Epithelial cell of esophagus (primary cell): ENCODE results near the gene EFCAB7.

Experiments used
- DNase-seq: peaks from one replicate; pipeline ENCODE4 v3.0.0; 2010; ENCODE audit warnings: low read depth
- H3K4me3 ChIP-seq: 2 replicates; pipeline ENCODE4 v1.5.1; 2011; ENCODE audit warnings: mild to moderate bottlenecking, low read length, control low read depth
- TF ChIP-seq, protein P1 (sequence below): IDR thresholded peaks from 2 replicates; pipeline ENCODE4 v1.5.1; 2011; ENCODE audit warnings: low read depth, mild to moderate bottlenecking, low read length, control low read depth, inconsistent platforms; ENCODE audit not compliant: insufficient read depth; ENCODE audit errors: missing control alignments

The EFCAB7 gene

DNA sequence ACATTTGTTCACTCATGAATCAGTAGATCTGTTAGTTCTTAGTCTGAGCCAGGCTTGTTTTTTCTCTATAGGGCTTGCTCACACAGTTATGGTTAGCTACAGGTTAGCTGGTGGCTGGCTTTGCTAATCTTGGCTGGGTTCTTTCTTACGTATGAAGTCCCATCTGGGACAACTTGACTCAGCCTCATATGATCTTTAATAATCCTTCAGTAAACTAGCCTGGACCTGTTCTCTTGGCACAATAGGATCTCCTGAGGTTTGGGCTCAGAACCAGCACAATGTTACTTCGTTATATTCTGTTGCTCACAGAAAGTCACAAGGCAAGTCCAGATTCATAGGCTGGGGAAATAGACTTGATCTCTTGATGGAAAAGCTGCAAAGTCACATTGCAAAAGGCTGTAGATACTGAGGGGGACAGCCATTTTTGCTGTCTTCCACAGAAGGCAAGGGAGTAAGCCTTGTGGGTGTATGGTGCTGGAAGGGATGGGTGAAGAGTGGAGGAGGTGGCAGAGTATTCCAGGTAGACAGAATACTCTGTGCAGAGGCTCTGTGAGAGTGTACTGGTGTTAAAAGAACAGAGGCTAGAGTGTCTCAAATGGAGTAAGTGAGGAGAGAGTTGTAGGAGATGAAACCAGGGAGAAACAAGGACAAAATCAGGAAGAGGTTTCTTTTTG, 24.4 kb downstream of the EFCAB7 start:
- DNase-seq, result peak; percentile 95
- H3K4me3 ChIP-seq, result no peak overlapping the region
- TF ChIP-seq, protein P1, sequence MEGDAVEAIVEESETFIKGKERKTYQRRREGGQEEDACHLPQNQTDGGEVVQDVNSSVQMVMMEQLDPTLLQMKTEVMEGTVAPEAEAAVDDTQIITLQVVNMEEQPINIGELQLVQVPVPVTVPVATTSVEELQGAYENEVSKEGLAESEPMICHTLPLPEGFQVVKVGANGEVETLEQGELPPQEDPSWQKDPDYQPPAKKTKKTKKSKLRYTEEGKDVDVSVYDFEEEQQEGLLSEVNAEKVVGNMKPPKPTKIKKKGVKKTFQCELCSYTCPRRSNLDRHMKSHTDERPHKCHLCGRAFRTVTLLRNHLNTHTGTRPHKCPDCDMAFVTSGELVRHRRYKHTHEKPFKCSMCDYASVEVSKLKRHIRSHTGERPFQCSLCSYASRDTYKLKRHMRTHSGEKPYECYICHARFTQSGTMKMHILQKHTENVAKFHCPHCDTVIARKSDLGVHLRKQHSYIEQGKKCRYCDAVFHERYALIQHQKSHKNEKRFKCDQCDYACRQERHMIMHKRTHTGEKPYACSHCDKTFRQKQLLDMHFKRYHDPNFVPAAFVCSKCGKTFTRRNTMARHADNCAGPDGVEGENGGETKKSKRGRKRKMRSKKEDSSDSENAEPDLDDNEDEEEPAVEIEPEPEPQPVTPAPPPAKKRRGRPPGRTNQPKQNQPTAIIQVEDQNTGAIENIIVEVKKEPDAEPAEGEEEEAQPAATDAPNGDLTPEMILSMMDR, result no peak

DNA sequence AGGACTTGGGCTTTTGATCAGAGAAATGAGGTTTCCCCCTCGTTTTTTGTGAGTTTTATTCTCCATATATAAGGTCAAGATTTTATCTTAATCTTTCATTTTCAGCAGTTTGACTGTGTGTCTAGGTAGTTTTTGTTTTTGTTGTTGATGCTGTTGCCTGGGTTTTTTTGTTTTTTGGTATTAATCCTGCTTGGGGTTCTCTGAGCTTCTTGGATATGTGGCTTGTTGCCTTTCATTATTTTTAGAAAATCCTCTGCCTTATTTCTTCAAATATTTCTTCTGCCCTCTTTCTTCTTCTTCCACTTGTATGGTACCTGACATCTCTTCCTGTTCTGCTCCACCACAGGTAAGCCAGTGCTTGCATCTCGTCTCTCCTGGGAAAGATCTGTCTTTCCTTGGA, 25.0 kb downstream of the EFCAB7 start:
- no peak overlapping the region for H3K4me3 ChIP-seq
- no peak for DNase-seq
- TF ChIP-seq, protein P1, result no peak

DNA sequence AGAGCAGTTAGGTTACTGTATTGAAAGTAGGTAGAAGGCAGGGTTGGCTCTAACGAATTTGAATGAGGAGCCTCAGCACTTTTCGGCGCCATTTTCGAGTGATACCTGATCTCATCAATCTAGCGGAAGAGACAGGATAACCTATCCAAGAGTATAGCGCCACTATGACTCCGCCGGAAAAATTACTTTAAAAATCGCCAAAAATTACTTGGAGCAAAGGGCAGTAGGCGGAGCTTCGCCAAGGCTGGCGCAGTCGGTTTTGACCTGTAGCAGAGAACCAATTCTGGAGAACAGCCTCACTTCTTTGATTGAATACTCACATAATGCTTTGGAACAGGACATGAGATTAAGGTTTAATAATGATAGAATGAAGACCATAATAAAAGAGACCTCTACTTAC, 25.6 kb downstream of the EFCAB7 start:
- no peak for DNase-seq
- no peak overlapping the region for H3K4me3 ChIP-seq
- TF ChIP-seq, protein P1, result no peak

DNA sequence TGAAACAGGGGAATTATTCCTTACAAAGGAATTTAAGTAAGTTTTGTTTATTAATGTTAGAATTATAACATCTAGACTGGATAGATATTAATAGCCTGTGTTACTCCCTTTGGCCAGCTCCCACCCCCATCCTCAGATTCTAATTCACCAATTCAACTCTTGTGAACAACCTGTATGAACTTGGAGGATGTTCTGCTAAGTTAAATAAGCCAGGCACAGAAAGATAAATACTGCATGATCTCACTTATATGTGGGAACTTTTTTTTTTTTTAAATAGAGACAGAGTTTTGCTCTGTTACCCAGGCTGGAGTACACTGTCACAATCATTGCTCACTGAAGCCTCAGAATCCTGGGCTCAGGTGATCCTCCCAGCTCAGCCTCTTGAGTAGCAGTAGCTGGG, 32.2 kb downstream of the EFCAB7 start:
- DNase-seq, result no peak
- TF ChIP-seq, protein P1, result no peak
- no peak overlapping the region for H3K4me3 ChIP-seq

DNA sequence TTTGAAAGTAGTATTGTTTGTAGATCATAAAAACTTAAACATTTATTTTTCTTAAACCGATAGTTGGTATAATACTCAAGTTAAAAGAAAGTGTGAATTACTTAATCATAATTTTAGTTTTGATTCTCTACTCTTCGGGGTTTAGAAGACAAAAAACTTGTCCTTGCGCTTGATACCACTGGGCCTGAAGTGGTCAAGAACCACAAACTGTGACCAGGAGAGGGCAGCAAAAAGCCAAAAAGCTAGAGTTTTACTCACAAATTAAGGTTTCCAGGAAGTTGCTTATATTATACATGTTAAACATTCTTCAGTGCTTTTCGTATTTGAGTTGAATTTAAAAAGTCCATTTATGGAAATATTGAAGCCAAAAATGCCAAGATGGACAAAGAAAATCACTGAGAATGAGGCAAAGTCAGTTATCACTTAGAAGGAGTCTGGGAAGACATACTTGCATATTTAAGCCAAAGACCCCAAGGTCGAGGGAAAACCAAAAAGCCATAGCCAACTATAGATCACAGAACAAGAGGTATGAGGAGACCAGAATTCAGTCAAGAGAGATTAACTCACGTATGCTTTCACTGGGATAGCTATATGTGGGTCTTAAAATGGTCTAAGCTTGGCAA, 34.2 kb downstream of the EFCAB7 start:
- DNase-seq, result peak; percentile 39
- H3K4me3 ChIP-seq, result no peak overlapping the region
- TF ChIP-seq, protein P1, result peak; percentile 65

DNA sequence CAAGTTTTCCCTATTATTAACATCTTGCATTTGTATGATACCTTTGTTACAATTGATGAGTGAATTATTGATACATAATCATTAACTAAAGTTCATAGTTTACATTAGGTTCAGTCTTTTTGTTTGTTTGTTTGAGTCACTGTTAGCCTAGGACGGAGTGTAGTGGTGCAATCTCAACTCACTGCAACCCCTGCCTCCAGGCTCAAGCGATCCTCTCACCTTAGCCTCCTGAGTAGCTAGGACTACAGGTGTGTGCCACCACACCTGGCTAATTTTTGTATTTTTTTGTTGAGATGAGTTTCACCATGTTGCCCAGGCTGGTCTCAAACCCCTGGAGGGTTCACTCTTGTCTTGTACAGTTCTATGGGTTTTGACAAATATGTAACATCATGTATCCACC, 36.0 kb downstream of the EFCAB7 start:
- H3K4me3 ChIP-seq, result no peak overlapping the region
- DNase-seq, result no peak
- TF ChIP-seq, protein P1, result no peak

DNA sequence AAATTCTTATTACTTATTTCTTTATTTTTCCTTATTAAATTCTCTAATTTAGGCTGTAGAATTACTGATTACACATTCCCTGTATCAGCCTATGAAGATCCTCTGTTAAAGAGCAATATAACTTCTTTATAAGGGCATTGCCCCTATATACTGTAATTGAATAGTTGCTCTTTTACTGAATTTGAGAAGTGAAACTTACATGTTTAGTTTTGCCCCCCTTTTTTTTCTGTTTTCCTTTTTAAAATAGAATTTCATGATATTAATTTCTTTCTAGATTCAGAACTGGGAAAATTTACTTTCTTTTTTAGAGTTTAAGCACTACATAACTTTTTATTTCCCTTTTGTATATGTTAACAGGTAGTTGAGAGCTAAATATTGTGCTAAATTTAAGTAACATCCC, 40.4 kb downstream of the EFCAB7 start:
- H3K4me3 ChIP-seq, result no peak overlapping the region
- no peak for DNase-seq

More for the DNA sequence above, 40.4 kb downstream of the EFCAB7 start:
- TF ChIP-seq, protein P1, result no peak
